Measurements from ENCODE around the gene ZBTB46. TPM values are rescaled to one million over a fixed set of nuclear protein-coding genes. Genes with fewer than 3 reads are reported as not detected.

ZBTB46 gene
- total and polyA plus RNA-seq, 10 of the 15 experiments (the other 5 are each of a cell fraction or from before 2014, with no cell fraction given) = 0.15 to 0.92 (median 0.34) TPM

DNA sequence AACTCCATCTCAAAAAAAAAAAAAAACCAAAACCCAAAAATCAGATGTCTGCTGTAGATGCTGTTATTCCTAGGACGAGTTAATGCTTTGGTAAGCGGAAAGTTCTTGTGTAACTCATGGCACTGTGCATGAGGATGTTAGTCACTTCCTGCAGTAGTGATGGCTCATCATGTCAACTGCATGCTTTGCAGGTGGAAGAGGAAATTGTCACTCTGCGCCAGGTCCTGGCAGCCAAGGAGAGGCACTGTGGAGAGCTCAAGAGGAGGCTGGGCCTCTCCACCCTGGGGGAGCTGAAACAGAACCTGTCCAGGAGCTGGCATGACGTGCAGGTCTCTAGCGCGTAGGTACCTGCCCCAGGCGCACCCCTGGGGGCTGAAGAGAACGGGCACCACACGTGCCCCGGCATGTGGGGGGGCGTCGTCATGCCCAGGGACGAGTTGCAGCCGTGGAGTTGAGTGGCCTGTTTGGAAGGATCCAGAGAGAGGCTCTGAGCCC, 42.5 kb upstream of the ZBTB46 start:
- no peaks in the 10 kb centered on the region for H3K27me3 ChIP-seq (replicated peaks in 1 of 2; ENCODE audit: control insufficient read depth in 2 of 2, insufficient read depth in 2 of 2, low read length in 1 of 2)
- H2AFZ ChIP-seq (ENCODE audit: control insufficient read depth, low read depth, low read length) = no peak overlapping the region
- intact Hi-C loops (cut with micrococcal nuclease; ENCODE audit: unreplicated experiment) = no loop called here
- FAIRE-seq (no peak), ATAC-seq (no peak), DNase-seq (ENCODE audit: low read depth, low spot score) (no peak)
- H3K9ac ChIP-seq (ENCODE audit: control insufficient read depth, insufficient read depth, low read length) = no peak overlapping the region
- SMC1A ChIA-PET (ENCODE audit: uncharacterized antibody, unreplicated experiment) = no interaction called here
- in situ Hi-C loops (cut with MboI) = no loop called here
- no peak overlapping the region for H3K4me2 ChIP-seq (ENCODE audit: control insufficient read depth, insufficient read depth)
- H3K9me3 ChIP-seq (replicated peaks; ENCODE audit: control insufficient read depth, insufficient read depth, low read length) = no peaks in the 10 kb centered on the region
- RAD21 ChIA-PET (ENCODE audit: unreplicated experiment) = no interaction called here
- no peaks in the 10 kb centered on the region for H4K20me1 ChIP-seq (ENCODE audit: control insufficient read depth, insufficient read depth)
- TF ChIP-seq MTA3 (IDR thresholded peaks at IDR 0.05; ENCODE audit: borderline replicate concordance, low read length) = no peak
- no peak for TF ChIP-seq ESRRA (IDR thresholded peaks at IDR 0.05; ENCODE audit: low read length)
- TF ChIP-seq NRF1 (conservative IDR thresholded peaks at IDR 0.05; ENCODE audit: low read depth, low read length) = no peak
- TF ChIP-seq, protein P1, sequence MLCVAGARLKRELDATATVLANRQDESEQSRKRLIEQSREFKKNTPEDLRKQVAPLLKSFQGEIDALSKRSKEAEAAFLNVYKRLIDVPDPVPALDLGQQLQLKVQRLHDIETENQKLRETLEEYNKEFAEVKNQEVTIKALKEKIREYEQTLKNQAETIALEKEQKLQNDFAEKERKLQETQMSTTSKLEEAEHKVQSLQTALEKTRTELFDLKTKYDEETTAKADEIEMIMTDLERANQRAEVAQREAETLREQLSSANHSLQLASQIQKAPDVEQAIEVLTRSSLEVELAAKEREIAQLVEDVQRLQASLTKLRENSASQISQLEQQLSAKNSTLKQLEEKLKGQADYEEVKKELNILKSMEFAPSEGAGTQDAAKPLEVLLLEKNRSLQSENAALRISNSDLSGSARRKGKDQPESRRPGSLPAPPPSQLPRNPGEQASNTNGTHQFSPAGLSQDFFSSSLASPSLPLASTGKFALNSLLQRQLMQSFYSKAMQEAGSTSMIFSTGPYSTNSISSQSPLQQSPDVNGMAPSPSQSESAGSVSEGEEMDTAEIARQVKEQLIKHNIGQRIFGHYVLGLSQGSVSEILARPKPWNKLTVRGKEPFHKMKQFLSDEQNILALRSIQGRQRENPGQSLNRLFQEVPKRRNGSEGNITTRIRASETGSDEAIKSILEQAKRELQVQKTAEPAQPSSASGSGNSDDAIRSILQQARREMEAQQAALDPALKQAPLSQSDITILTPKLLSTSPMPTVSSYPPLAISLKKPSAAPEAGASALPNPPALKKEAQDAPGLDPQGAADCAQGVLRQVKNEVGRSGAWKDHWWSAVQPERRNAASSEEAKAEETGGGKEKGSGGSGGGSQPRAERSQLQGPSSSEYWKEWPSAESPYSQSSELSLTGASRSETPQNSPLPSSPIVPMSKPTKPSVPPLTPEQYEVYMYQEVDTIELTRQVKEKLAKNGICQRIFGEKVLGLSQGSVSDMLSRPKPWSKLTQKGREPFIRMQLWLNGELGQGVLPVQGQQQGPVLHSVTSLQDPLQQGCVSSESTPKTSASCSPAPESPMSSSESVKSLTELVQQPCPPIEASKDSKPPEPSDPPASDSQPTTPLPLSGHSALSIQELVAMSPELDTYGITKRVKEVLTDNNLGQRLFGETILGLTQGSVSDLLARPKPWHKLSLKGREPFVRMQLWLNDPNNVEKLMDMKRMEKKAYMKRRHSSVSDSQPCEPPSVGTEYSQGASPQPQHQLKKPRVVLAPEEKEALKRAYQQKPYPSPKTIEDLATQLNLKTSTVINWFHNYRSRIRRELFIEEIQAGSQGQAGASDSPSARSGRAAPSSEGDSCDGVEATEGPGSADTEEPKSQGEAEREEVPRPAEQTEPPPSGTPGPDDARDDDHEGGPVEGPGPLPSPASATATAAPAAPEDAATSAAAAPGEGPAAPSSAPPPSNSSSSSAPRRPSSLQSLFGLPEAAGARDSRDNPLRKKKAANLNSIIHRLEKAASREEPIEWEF (IDR thresholded peaks at IDR 0.05; ENCODE audit: insufficient replicate concordance, low read depth, low read length) = no peak
- TF ChIP-seq RBBP5 (conservative IDR thresholded peaks at IDR 0.05) = no peak
- TF ChIP-seq IRF4 (IDR thresholded peaks at IDR 0.05; ENCODE audit: low read depth, low read length) = no peak
- no peak for TF ChIP-seq EZH2 (IDR thresholded peaks at IDR 0.05; ENCODE audit: borderline replicate concordance, control insufficient read depth, low read depth, low read length)
- no peak for TF ChIP-seq KDM1A (IDR thresholded peaks at IDR 0.05; ENCODE audit: borderline replicate concordance)
- H3K4me1 ChIP-seq (ENCODE audit: control insufficient read depth, insufficient read depth, low read length) = no peaks in the 10 kb centered on the region
- H3K79me2 ChIP-seq (ENCODE audit: control insufficient read depth, insufficient read depth, low read length) = no peaks in the 10 kb centered on the region
- peaks cover 10 to 21% of the 10 kb centered on the region in 2 experiments for H3K36me3 ChIP-seq (ENCODE audit: control insufficient read depth in 2 of 2, insufficient read depth in 2 of 2, low read length in 1 of 2)
- BruUV-seq (replicated peaks) = TSS peak; percentile 35
- WGBS (ENCODE audit: insufficient coverage, insufficient replicate concordance, low lambda C conversion rate, missing lambda C conversion rate) = 93% methylated on average over 14 of the region's 14 CpGs
- POLR2A ChIA-PET = interaction anchor here (0.5 kb wide), 1 partner anchor 113 kb away, joined by 3 read pairs; no protein-coding TSS in a partner anchor
- H3K4me3 ChIP-seq = no peak overlapping the region
- no peak overlapping the region for H3K27ac ChIP-seq (ENCODE audit: control insufficient read depth, insufficient read depth)
- CTCF ChIA-PET = no interaction called here

Measured in GM12878 (cell line).